GM23248 (cell line): ENCODE results near the gene TEAD1. TPM values are rescaled to one million over a fixed set of nuclear protein-coding genes. Genes with fewer than 3 reads are reported as not detected.
A peak's percentile ranks its signal among the peaks of the same experiment; 100 is the strongest.

Experiments used
- DNase-seq: peaks from one replicate; pipeline ENCODE4 v3.0.0-alpha.2; 2015
- H2AFZ ChIP-seq: fragments of 200-600 bp; sonication (generic); 2 replicates; pipeline ENCODE4 v1.6.1; 2016; ENCODE audit warnings: antibody characterized with exemption
- H3F3A ChIP-seq: fragments of 200-600 bp; sonication (generic); 2 replicates; pipeline ENCODE4 v1.6.1; 2016; ENCODE audit warnings: mild to moderate bottlenecking, antibody characterized with exemption, mixed run types; ENCODE audit not compliant: insufficient read depth
- H3K27ac ChIP-seq: fragments of 200-600 bp; sonication (generic); 2 replicates; pipeline ENCODE4 v1.5.1; 2016; ENCODE audit warnings: mild to moderate bottlenecking
- H3K27me3 ChIP-seq: fragments of 200-600 bp; sonication (generic); replicated peaks from 2 replicates; pipeline ENCODE4 v1.6.1; 2016; ENCODE audit warnings: mild to moderate bottlenecking; ENCODE audit not compliant: insufficient read depth
- H3K36me3 ChIP-seq: fragments of 200-600 bp; sonication (generic); 2 replicates; pipeline ENCODE4 v1.6.1; 2016; ENCODE audit warnings: low read depth, mild to moderate bottlenecking
- H3K4me1 ChIP-seq: fragments of 200-600 bp; sonication (generic); 2 replicates; pipeline ENCODE4 v1.6.1; 2016; ENCODE audit warnings: mild to moderate bottlenecking; ENCODE audit not compliant: insufficient read depth
- H3K4me2 ChIP-seq: fragments of 200-600 bp; sonication (generic); one replicate; pipeline ENCODE4 v1.6.1; 2016; ENCODE audit warnings: mild to moderate bottlenecking; ENCODE audit not compliant: unreplicated experiment
- H3K4me3 ChIP-seq: fragments of 200-600 bp; sonication (generic); 2 replicates; pipeline ENCODE4 v1.5.1; 2016; ENCODE audit warnings: mild to moderate bottlenecking
- H3K79me2 ChIP-seq: fragments of 200-600 bp; sonication (generic); 2 replicates; pipeline ENCODE4 v1.6.1; 2016; ENCODE audit warnings: mild to moderate bottlenecking; ENCODE audit not compliant: insufficient read depth
- H3K9ac ChIP-seq: fragments of 200-600 bp; sonication (generic); 2 replicates; pipeline ENCODE4 v1.6.1; 2016; ENCODE audit warnings: mild to moderate bottlenecking
- H3K9me2 ChIP-seq: fragments of 200-600 bp; sonication (generic); 2 replicates; pipeline ENCODE4 v1.6.1; 2016; ENCODE audit warnings: mixed run types, mild to moderate bottlenecking, moderate library complexity; ENCODE audit not compliant: insufficient read depth
- H3K9me3 ChIP-seq: fragments of 200-600 bp; sonication (generic); one replicate; pipeline ENCODE4 v1.6.1; 2017; ENCODE audit warnings: low read depth
- H4K20me1 ChIP-seq: fragments of 200-600 bp; sonication (generic); 2 replicates; pipeline ENCODE4 v1.6.0; 2016; ENCODE audit not compliant: insufficient read depth
- EZH2 ChIP-seq: fragments of 200-600 bp; sonication (generic); IDR thresholded peaks from 2 replicates; pipeline ENCODE4 v1.6.1; 2018; ENCODE audit warnings: antibody characterized with exemption, mild to moderate bottlenecking; ENCODE audit not compliant: insufficient read depth, poor library complexity, severe bottlenecking
- EZH2phosphoT487 ChIP-seq: fragments of 200-600 bp; sonication (generic); IDR thresholded peaks from 2 replicates; pipeline ENCODE4 v1.6.1; 2018; ENCODE audit warnings: antibody characterized with exemption, moderate library complexity, mild to moderate bottlenecking, low read depth; ENCODE audit not compliant: insufficient read depth
- WGBS, 2 experiments: methylation state at CpG; one replicate each; pipeline ENCODE4 v1.1.6; 2015 to 2017; ENCODE audit warnings: low lambda C conversion rate in 2 of 2, low coverage in 1 of 2; ENCODE audit errors: missing lambda C conversion rate in 2 of 2; 5-methylcytosine and 5-hydroxymethylcytosine counted together
- in situ Hi-C: fragments of 300-500 bp; cut with MboI; formaldehyde crosslinking; loops from 2 replicates; pipeline ENCODE4 v1.15.0; 2020
- polyA plus RNA-seq: library from polyadenylated mRNA; unstranded; fragments of >200 nt; fragmentation: Nextera tagmentation; extraction: Ambion mirVana; gene quantifications from 2 replicates; pipeline ENCODE4 v1.2.1, GENCODE V29; 2016
- total RNA-seq: library from RNA; depleted of rRNA; stranded (reverse); fragments of >200 nt; shearing (Covaris generic); gene quantifications from 2 replicates; pipeline ENCODE4 v1.2.3, GENCODE V29; 2014

TEAD1 gene
- total and polyA plus RNA-seq, 2 experiments from 2014 or later: 52.3 to 144 TPM

- Histone ChIP-seq H4K20me1 (peaks cover 14% of the 10 kb centered on the region), H3K79me2 (peaks cover 100% of the 10 kb centered on the region), H3K9ac (no peak overlapping the region)
These were observed 190.3 kb downstream of the TEAD1 start for GRCh38 chr11:12864316-12865156.

GRCh38 chr11:12865863-12866595 lies 191.8 kb downstream of the TEAD1 start:
- no peak for DNase-seq
- Histone ChIP-seq H3K27ac (no peak overlapping the region), H3K4me1 (peaks cover 32% of the 10 kb centered on the region), H3K9ac (no peak overlapping the region), H3K9me2 (no peaks in the 10 kb centered on the region), H3K27me3 (no peaks in the 10 kb centered on the region), H3K36me3 (peaks cover 13% of the 10 kb centered on the region; the same call in 1 of the 2 replicates), H3K9me3 (no peaks in the 10 kb centered on the region), H2AFZ (no peak overlapping the region), H4K20me1 (peaks cover 5% of the 10 kb centered on the region; the same call in 1 of the 2 replicates), H3F3A (peaks cover 29% of the 10 kb centered on the region), H3K4me2 (no peak overlapping the region), H3K4me3 (no peak overlapping the region), H3K79me2 (peaks cover 100% of the 10 kb centered on the region)
- WGBS, 2 experiments: 84 to 86% methylated on average over 6 of the region's 6 CpGs
- TF ChIP-seq EZH2phosphoT487: no peak
- TF ChIP-seq EZH2: no peak
- in situ Hi-C loops: no loop called here

More at GRCh38 chr11:12864316-12865156, 190.3 kb downstream of the TEAD1 start:
- H3K27me3 ChIP-seq: no peaks in the 10 kb centered on the region
- DNase-seq: peak; percentile 46
- no peaks in the 10 kb centered on the region for H3K9me2 ChIP-seq
- peaks cover 13% of the 10 kb centered on the region; the same call in 1 of the 2 replicates for H3K36me3 ChIP-seq
- no peak overlapping the region for H2AFZ ChIP-seq
- peak overlapping the region; percentile 16 for H3K27ac ChIP-seq
- TF ChIP-seq EZH2 (no peak), EZH2phosphoT487 (no peak)
- in situ Hi-C loops: no loop called here
- H3F3A ChIP-seq: peaks cover 29% of the 10 kb centered on the region
- no peaks in the 10 kb centered on the region for H3K9me3 ChIP-seq
- H3K4me2 ChIP-seq: no peak overlapping the region
- H3K4me3 ChIP-seq: no peak overlapping the region
- WGBS, 2 experiments: 94 to 95% methylated on average over 13 of the region's 13 CpGs
- H3K4me1 ChIP-seq: peaks cover 32% of the 10 kb centered on the region

- Histone ChIP-seq H3K27ac (no peak overlapping the region), H3K4me3 (no peak overlapping the region), H3F3A (peaks cover 36% of the 10 kb centered on the region), H3K4me1 (peaks cover 41% of the 10 kb centered on the region), H3K9me3 (no peaks in the 10 kb centered on the region), H3K9ac (no peak overlapping the region), H2AFZ (no peak overlapping the region), H3K27me3 (no peaks in the 10 kb centered on the region), H3K36me3 (peaks cover 9% of the 10 kb centered on the region; the same call in 1 of the 2 replicates), H3K79me2 (peaks cover 97% of the 10 kb centered on the region), H4K20me1 (no peaks in the 10 kb centered on the region; the same call in 1 of the 2 replicates), H3K4me2 (no peak overlapping the region), H3K9me2 (no peaks in the 10 kb centered on the region)
- in situ Hi-C loops: no loop called here
- 98% methylated on average over 2 of the region's 2 CpGs for WGBS, 2 experiments
- no peak for DNase-seq
- TF ChIP-seq EZH2phosphoT487: no peak
- no peak for TF ChIP-seq EZH2
These were observed 193.3 kb downstream of the TEAD1 start for GRCh38 chr11:12867531-12867930.

GRCh38 chr11:12868315-12869073 lies 194.3 kb downstream of the TEAD1 start:
- no peak overlapping the region for H3K9ac ChIP-seq
- no peak overlapping the region for H3K4me3 ChIP-seq
- peak; percentile 66 for DNase-seq
- in situ Hi-C loops: no loop called here
- no peaks in the 10 kb centered on the region for H3K9me2 ChIP-seq
- H3K36me3 ChIP-seq: peaks cover 7% of the 10 kb centered on the region; the same call in 1 of the 2 replicates
- peaks cover 33% of the 10 kb centered on the region for H3F3A ChIP-seq
- no peak overlapping the region for H2AFZ ChIP-seq
- H3K4me2 ChIP-seq: no peak overlapping the region
- no peak for TF ChIP-seq EZH2
- TF ChIP-seq EZH2phosphoT487: no peak
- H3K4me1 ChIP-seq: peaks cover 32% of the 10 kb centered on the region
- H4K20me1 ChIP-seq: no peaks in the 10 kb centered on the region; the same call in 1 of the 2 replicates
- H3K9me3 ChIP-seq: no peaks in the 10 kb centered on the region
- WGBS, 2 experiments: 65 to 73% methylated on average over 3 of the region's 3 CpGs
- peak overlapping the region; percentile 31 for H3K27ac ChIP-seq
- peaks cover 97% of the 10 kb centered on the region for H3K79me2 ChIP-seq
- no peaks in the 10 kb centered on the region for H3K27me3 ChIP-seq
